SK-N-SH treated with all-trans-retinoic acid at 6 μM for 48 hours (cell line): ENCODE measurements around the gene CGB3.
"Not testable (repeated sequence)": the region's sequence is repeated elsewhere in the genome, so short reads cannot be mapped to it uniquely, and the experiment has no call there.

Source experiments
- ATAC-seq: fragments of 200-7000 bp; cut with Tn5 transposase; 3 replicates; pipeline ENCODE4 v1.9.1; 2020; ENCODE audit warnings: mild to moderate bottlenecking, moderate library complexity
- ARNTL ChIP-seq: fragments of 450-650 bp; formaldehyde crosslinking; IDR thresholded peaks from 2 replicates; pipeline ENCODE4 v1.5.0; 2020; ENCODE audit warnings: low read depth, mild to moderate bottlenecking, moderate library complexity, borderline replicate concordance
- BACH2 ChIP-seq: fragments of 250-450 bp; sonication (Bioruptor Pico); IDR thresholded peaks from 2 replicates; pipeline ENCODE4 v1.9.0; 2021; ENCODE audit warnings: mild to moderate bottlenecking, borderline replicate concordance
- ESRRG ChIP-seq: fragments of 250-450 bp; sonication (Bioruptor Pico); IDR thresholded peaks from 2 replicates; pipeline ENCODE4 v1.6.1; 2021; ENCODE audit warnings: mild to moderate bottlenecking
- GLIS3 ChIP-seq: fragments of 250-450 bp; sonication (Bioruptor Pico); IDR thresholded peaks from 2 replicates; pipeline ENCODE4 v1.5.0; 2020; ENCODE audit warnings: mild to moderate bottlenecking, moderate library complexity
- ISL1 ChIP-seq: fragments of 250-450 bp; sonication (Bioruptor Pico); IDR thresholded peaks from 2 replicates; pipeline ENCODE4 v2.1.2; 2022; ENCODE audit warnings: mild to moderate bottlenecking, moderate library complexity
- OSR1 ChIP-seq: fragments of 250-450 bp; sonication (Bioruptor Pico); IDR thresholded peaks from 2 replicates; pipeline ENCODE4 v1.8.0; 2022; ENCODE audit warnings: moderate library complexity, mild to moderate bottlenecking, inconsistent platforms
- PPARA ChIP-seq: fragments of 250-450 bp; sonication (Bioruptor Pico); IDR thresholded peaks from 2 replicates; pipeline ENCODE4 v1.5.0; 2020; ENCODE audit warnings: mild to moderate bottlenecking, borderline replicate concordance
- RARB ChIP-seq: fragments of 250-450 bp; sonication (Bioruptor Pico); IDR thresholded peaks from 2 replicates; pipeline ENCODE4 v1.8.0; 2021; ENCODE audit warnings: mild to moderate bottlenecking, moderate library complexity
- SNAI2 ChIP-seq: fragments of 250-450 bp; sonication (Bioruptor Pico); IDR thresholded peaks from 2 replicates; pipeline ENCODE4 v1.5.0; 2020; ENCODE audit warnings: mild to moderate bottlenecking, moderate library complexity
- TCF4 ChIP-seq: fragments of 250-450 bp; sonication (Bioruptor Pico); IDR thresholded peaks from 2 replicates; pipeline ENCODE4 v1.8.0; 2021; ENCODE audit warnings: mild to moderate bottlenecking, moderate library complexity, borderline replicate concordance
- ZC3H10 ChIP-seq: fragments of 250-450 bp; sonication (Bioruptor Pico); IDR thresholded peaks from 2 replicates; pipeline ENCODE4 v1.5.1; 2021; ENCODE audit warnings: mild to moderate bottlenecking, moderate library complexity
- ZFP3 ChIP-seq: fragments of 250-450 bp; sonication (Bioruptor Pico); IDR thresholded peaks from 2 replicates; pipeline ENCODE4 v1.5.0; 2020; ENCODE audit warnings: mild to moderate bottlenecking, moderate library complexity
- ZNF565 ChIP-seq: fragments of 450-650 bp; formaldehyde crosslinking; conservative IDR thresholded peaks from 2 replicates; pipeline ENCODE4 v1.5.0; 2020; ENCODE audit warnings: low read depth, mild to moderate bottlenecking, moderate library complexity
- ZNF70 ChIP-seq: fragments of 450-650 bp; formaldehyde crosslinking; IDR thresholded peaks from 2 replicates; pipeline ENCODE4 v1.5.0; 2020; ENCODE audit warnings: mild to moderate bottlenecking, moderate library complexity
- ZNF8 ChIP-seq: fragments of 450-650 bp; formaldehyde crosslinking; IDR thresholded peaks from 2 replicates; pipeline ENCODE4 v1.5.0; 2020; ENCODE audit warnings: mild to moderate bottlenecking, moderate library complexity
- TF ChIP-seq, protein P1 (sequence below): fragments of 250-450 bp; sonication (Bioruptor Pico); IDR thresholded peaks from 2 replicates; pipeline ENCODE4 v1.8.0; 2020; ENCODE audit warnings: mild to moderate bottlenecking, moderate library complexity, borderline replicate concordance
- TF ChIP-seq, protein P2 (sequence below): fragments of 250-450 bp; sonication (Bioruptor Pico); IDR thresholded peaks from 2 replicates; pipeline ENCODE4 v1.5.1; 2021; ENCODE audit warnings: mild to moderate bottlenecking, moderate library complexity

The CGB3 gene

DNA sequence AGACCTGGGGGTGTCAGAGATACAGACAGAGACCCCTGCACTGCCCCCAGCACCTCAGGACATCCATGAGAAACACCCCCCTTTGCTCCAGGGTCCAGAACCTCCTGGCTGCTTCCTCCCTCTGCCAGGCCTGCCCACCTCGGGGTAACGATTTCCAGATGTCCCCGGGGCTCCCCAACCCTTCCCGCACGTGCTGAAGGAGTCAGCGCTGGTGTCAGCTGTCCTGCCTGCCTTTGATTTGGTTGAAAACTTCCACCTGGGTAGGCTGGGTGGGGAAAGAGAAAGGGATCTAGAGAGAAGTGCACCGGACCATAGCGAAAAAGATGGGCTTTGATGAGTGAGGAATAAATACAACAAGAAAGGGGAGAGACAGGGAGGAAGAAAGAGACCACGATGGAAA, 34.9 kb upstream of the CGB3 start:
- TF ChIP-seq PPARA (CRISPR knock-in tag) (no peak), ARNTL (CRISPR knock-in tag) (no peak), ESRRG (no peak), GLIS3 (CRISPR knock-in tag) (no peak), SNAI2 (CRISPR knock-in tag) (no peak)
- ATAC-seq, result no peak

DNA sequence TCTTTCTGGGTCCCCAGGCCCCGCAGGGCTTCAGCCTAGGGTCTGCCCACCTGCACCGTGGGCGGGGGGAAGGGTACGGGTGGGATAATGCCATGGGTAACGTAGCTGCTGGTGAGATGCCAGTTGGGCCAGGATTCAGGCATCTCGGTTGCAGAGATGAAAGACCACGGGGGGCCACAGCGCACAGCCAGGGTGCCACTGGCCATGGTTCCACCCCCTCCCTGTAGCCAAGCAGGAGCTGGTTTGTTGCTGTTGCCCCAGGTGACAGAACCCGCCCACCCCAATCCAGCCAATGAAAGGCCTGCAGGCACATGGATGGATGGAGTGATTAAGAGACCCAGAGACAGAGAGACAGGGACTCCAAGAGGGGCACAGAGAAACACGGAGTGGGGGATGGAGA, 34.4 kb upstream of the CGB3 start:
- TF ChIP-seq ZNF8 (CRISPR knock-in tag) (no peak), BACH2 (CRISPR knock-in tag) (no peak), ESRRG (no peak), ISL1 (CRISPR knock-in tag) (no peak), RARB (CRISPR knock-in tag) (no peak), GLIS3 (CRISPR knock-in tag) (no peak), TCF4 (CRISPR knock-in tag) (no peak), ZNF70 (CRISPR knock-in tag) (no peak)
- TF ChIP-seq, protein P1, sequence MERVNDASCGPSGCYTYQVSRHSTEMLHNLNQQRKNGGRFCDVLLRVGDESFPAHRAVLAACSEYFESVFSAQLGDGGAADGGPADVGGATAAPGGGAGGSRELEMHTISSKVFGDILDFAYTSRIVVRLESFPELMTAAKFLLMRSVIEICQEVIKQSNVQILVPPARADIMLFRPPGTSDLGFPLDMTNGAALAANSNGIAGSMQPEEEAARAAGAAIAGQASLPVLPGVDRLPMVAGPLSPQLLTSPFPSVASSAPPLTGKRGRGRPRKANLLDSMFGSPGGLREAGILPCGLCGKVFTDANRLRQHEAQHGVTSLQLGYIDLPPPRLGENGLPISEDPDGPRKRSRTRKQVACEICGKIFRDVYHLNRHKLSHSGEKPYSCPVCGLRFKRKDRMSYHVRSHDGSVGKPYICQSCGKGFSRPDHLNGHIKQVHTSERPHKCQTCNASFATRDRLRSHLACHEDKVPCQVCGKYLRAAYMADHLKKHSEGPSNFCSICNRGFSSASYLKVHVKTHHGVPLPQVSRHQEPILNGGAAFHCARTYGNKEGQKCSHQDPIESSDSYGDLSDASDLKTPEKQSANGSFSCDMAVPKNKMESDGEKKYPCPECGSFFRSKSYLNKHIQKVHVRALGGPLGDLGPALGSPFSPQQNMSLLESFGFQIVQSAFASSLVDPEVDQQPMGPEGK, result no peak
- ATAC-seq, result no peak; the same call in 2 of the 3 replicates

DNA sequence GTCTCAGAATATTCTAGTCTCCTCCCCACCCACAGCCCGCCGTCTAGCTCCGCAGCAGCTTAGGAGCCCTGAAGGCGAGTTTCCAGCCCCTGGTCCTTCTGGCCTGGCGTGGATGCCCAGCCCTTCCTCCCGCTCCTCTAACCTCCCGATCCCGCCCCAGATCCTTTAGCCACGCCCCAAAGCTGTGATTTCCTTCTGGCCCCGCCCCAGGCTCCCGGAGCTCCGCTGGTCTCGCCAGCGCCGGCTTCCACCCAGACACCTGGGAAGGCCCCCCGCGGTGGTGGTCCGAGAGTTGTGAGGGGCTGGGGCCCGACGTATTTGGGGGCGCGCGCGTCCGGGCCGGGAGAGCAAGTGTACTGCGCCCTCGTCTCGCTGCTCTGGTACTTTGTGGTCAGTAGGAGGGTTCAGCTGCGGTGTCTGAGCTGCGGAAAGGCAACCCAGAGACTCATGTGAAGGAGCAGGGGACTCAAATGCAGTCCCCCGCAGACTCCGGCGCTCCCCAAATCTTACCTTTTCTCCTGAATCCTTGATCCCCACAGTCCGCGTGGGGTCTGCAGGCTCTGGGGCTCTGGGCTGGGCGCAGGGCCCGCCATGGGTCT, 33.6 kb upstream of the CGB3 start, which contains the start of gene CGB7:
Gene CGB7 (minus strand): TSS at position 114 of the 599 bp plus-strand sequence. CDS start 2,374 bp downstream, outside the sequence.
- ATAC-seq, result peak; percentile 74
- TF ChIP-seq ZC3H10 (CRISPR knock-in tag), result no peak
- TF ChIP-seq ZNF8 (CRISPR knock-in tag), result no peak
- no peak for TF ChIP-seq ESRRG
- no peak for TF ChIP-seq ARNTL (CRISPR knock-in tag)
- no peak for TF ChIP-seq BACH2 (CRISPR knock-in tag)

DNA sequence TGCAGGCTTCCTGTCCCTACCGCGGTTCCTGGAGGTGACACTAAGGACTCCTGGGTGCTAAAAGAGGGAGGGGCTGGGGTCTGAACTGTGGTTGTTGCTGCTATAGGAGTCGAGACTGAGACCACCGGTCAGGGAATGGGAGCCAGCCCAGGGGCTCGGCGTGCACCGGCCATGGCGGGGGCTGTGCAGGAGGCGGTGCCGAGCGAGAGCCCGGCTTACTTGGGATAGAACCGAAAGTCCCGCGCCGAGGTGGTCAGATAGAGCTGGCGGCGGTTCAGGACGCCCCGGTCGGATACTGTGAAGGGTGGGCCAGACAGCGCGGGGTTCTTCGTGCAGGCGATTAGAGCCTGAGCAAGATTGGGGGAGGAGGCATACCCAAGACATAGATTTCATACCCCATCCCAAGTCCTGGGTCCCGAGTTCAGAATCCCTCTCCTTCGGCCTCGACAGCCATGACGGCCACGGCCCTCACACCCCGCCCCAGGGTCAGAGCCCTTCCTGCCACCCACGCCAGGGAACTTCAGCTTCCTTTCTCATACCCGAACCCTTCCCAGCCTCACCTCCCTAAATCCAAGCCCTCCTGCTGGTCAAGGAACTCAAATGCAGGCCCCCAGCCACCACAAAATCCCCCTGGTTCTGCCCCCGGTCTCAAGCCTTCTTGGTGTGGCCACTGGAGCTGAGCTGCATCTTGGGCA, 32.9 kb upstream of the CGB3 start:
- peak; percentile 23 for ATAC-seq

DNA sequence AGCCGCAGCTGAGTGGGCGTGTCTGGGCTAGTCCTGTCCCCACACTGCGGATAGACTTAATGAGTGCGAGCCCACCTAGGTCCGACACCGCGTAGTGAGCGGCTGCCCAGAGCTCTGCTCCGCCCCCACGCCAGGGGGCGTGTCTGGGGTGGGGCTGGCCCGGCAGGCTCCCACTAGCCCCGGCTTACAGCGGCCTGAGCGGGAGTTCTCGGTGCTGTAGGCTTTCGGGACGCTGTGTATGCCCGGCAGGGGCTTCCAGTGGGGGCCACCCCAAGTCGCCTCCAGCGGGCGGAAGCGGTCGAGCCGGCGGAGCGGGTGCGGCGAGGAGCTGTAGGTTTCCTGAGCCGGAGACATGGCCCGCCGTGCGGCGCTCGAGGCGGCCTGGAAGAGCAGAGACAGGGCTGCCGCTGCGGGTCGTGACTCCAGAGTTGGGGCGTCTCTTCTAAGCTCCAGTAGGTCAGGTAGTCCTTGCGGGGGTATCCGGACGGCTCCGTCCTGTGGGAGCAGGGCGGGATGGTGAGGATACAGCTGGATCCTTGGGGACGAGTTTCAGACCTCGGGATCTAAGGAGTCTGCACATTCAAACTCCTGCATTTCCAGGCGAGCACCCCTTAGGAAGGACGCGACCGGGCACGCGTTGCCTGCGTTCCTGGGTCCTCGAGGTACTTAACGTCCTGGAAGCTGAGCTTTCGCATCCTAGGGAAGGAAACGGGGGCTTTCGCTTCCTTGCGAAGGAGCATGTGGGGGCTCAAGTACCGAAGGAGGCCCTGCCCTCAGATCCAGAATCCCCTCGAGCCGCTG, 32.2 kb upstream of the CGB3 start:
- peak; percentile 88 for ATAC-seq
- TF ChIP-seq, protein P2, sequence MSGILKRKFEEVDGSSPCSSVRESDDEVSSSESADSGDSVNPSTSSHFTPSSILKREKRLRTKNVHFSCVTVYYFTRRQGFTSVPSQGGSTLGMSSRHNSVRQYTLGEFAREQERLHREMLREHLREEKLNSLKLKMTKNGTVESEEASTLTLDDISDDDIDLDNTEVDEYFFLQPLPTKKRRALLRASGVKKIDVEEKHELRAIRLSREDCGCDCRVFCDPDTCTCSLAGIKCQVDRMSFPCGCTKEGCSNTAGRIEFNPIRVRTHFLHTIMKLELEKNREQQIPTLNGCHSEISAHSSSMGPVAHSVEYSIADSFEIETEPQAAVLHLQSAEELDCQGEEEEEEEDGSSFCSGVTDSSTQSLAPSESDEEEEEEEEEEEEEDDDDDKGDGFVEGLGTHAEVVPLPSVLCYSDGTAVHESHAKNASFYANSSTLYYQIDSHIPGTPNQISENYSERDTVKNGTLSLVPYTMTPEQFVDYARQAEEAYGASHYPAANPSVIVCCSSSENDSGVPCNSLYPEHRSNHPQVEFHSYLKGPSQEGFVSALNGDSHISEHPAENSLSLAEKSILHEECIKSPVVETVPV (CRISPR knock-in tag), result no peak
- TF ChIP-seq ZNF70 (CRISPR knock-in tag) (no peak), OSR1 (CRISPR knock-in tag) (no peak), ZNF565 (CRISPR knock-in tag) (no peak), ZC3H10 (CRISPR knock-in tag) (no peak)

DNA sequence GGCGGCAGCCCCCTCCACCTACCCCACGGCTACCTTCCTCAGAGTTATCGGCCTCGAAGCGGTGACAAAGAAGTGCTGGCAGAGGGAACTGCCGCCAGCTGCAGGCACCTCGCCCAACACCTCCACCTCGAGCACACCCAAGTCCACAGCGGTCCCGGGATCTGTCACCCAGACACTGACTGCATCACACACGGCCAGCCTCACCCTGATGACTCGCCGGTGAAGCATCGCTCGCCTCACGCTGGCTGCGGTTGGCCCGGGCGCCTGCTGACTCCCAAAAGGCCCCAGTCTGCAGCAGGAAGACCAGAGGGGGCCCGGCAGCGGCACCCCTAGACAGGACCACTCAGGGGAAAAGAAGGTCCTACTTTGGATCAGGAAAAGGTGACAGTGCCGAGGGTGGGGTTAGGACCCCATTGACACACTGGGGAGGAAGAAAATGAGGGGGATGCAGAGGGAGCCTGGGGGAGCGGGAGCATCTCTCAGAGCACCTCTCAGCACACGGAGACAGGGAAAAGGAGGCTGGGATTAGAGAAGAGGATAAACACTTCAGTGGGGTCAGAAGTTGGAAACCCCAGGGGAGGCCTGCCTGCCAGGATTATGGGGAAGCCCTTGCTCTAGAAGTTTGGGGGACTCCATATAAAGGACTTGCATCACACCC, 26.4 kb upstream of the CGB3 start:
- peak; percentile 65 for ATAC-seq

DNA sequence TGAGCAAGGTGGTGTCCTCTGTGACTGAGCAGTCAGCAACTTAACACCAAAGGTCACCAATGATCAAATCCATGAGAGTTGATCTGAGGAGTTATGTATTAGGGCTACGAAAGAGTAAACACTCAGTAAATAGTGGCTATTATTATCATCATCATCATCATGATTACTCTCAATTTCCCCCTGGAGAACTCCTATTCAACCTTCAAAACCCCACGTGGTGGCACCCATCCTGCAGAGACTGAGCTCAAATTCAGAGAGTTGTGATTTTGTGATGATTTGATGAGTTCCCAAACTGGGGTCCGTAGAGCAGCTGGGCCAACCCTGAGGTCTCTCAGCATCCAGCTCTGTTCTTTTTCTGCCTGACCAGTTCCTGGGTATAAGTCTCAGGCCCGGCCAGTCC, 25.7 kb upstream of the CGB3 start:
- ATAC-seq, result not testable (repeated sequence)
- peak; percentile 99 for TF ChIP-seq ZFP3 (CRISPR knock-in tag)

DNA sequence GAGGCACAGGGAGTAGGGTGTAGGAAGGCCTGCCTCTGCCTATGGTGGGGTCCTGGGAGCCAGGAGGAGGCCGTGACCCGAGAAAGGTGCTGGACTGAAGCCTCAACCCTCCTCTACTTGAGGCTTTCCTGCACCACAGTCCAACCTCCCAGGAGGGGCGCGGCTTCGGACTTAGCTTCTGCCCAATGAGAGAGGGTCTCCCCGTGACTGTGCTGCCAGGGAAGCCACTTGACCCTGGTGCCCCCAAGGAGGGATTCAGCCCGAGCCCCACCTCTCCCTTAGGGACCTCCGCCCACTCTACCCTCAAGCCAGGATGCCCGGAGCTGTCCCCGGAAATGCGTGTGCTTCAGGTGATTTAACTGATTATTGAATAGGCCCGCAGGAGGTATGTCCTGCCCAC, 24.9 kb upstream of the CGB3 start, which contains the start of gene CGB8:
Gene CGB8 (minus strand): TSS at position 101 of the 400 bp plus-strand sequence. CDS start 372 bp downstream, outside the sequence.
- not testable (repeated sequence) for ATAC-seq

DNA sequence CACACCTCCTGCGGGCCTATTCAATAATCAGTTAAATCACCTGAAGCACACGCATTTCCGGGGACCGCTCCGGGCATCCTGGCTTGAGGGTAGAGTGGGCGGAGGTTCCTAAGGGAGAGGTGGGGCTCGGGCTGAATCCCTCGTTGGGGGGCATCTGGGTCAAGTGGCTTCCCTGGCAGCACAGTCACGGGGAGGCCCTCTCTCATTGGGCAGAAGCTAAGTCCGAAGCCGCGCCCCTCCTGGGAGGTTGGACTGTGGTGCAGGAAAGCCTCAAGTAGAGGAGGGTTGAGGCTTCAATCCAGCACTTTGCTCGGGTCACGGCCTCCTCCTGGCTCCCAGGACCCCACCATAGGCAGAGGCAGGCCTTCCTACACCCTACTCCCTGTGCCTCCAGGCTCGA, 19.4 kb upstream of the CGB3 start, which contains the start of gene CGB5:
Gene CGB5 (plus strand): TSS at position 301 of the 400 bp plus-strand sequence. CDS start 362 bp downstream, outside the sequence.
- ATAC-seq, result not testable (repeated sequence)
